ENCODE measurements around the gene ITK.

- TF ChIP-seq CTCF (IDR thresholded peaks at IDR 0.05 in 4 of 5, conservative IDR thresholded peaks at IDR 0.05 in 1 of 5), result no peak
- TF ChIP-seq POLR2A (IDR thresholded peaks at IDR 0.05), result no peak
These were observed 5.8 kb downstream of the ITK start for GRCh38 chr5:157186309-157187045.
